ENCODE results near the gene KRTAP3-1.

DNA sequence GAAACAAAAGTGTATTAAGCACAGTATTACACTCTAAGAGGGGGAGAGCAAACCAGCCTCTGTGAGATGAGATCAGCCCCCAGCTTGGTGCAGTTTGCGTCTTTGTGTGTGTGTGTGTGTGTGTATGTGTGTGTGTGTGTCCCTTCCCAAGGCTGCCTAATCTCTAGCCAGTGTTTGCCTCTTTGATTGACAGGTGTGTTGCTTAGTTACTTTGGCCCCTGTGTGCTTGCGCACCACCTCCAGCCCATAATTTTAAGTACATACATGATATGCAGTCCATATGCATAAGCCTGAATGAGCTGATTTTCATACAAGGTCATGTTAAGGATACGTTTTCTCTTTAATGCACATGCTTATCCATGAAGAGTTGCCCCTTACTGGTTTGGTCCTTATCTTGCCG, 7.1 kb downstream of the KRTAP3-1 start:
- TF ChIP-seq, protein P1, sequence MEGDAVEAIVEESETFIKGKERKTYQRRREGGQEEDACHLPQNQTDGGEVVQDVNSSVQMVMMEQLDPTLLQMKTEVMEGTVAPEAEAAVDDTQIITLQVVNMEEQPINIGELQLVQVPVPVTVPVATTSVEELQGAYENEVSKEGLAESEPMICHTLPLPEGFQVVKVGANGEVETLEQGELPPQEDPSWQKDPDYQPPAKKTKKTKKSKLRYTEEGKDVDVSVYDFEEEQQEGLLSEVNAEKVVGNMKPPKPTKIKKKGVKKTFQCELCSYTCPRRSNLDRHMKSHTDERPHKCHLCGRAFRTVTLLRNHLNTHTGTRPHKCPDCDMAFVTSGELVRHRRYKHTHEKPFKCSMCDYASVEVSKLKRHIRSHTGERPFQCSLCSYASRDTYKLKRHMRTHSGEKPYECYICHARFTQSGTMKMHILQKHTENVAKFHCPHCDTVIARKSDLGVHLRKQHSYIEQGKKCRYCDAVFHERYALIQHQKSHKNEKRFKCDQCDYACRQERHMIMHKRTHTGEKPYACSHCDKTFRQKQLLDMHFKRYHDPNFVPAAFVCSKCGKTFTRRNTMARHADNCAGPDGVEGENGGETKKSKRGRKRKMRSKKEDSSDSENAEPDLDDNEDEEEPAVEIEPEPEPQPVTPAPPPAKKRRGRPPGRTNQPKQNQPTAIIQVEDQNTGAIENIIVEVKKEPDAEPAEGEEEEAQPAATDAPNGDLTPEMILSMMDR (IDR thresholded peaks at IDR 0.05) = no peak
- TF ChIP-seq EP300 (IDR thresholded peaks at IDR 0.05) = no peak
